ENCODE measurements around the gene MED13. TPM values are rescaled to one million over a fixed set of nuclear protein-coding genes. Genes with fewer than 3 reads are reported as not detected.

The MED13 gene
- polyA plus RNA-seq, 2 of the 4 experiments (the other 2 are of a cell fraction), result 14.1 to 64.1 TPM

DNA sequence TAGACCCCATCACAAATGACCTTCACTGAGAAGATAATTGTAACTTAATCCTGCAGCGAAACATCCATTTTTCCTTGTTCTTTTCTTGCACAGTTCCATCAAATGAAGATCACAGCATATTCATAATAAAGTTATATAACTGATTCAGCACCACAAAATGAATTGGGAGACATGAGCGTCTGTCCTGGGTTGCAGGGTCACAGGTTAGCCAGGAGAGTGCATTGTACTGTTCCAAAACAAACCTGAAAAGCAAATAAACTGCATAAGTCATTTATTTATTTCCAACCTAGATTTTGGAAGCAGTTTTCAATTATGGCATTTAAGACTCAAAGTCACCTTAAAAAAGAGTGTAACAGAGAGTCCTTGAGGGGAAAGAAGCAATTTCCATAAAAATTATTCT is 118.7 kb downstream of the MED13 start (continued):
- TF ChIP-seq NFE2L2 (conservative IDR thresholded peaks at IDR 0.05; ENCODE audit: low read length) (no peak), RARB (CRISPR knock-in tag; IDR thresholded peaks at IDR 0.05) (no peak)

DNA sequence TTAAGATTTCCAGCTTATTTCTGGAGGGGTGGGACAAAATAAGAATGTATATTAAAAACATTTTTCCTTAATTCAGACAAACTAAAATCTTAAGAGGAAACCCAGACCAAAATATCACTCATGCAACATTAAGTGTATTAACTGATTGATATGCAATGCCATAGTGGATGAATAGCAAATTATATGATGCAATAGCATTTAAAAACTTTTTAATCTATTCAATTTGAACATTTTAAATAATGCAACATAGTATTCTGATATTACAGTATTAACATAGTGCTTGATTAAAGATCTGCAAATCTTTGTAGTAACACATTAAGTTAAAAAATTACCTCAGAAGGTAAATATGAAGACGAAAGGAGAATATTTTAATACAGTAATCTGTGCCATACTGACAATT is 122.0 kb downstream of the MED13 start:
- Histone ChIP-seq H3K4me1 (0 out of 3 replicates have a peak, but pooled peaks cover 5% of the 10 kb centered on the region), H3K27ac (no peak overlapping the region), H3K9me3 (no peaks in the 10 kb centered on the region), H3K4me3 (no peak overlapping the region), H3K4me2 (no peak overlapping the region)
- TF ChIP-seq, protein P1, sequence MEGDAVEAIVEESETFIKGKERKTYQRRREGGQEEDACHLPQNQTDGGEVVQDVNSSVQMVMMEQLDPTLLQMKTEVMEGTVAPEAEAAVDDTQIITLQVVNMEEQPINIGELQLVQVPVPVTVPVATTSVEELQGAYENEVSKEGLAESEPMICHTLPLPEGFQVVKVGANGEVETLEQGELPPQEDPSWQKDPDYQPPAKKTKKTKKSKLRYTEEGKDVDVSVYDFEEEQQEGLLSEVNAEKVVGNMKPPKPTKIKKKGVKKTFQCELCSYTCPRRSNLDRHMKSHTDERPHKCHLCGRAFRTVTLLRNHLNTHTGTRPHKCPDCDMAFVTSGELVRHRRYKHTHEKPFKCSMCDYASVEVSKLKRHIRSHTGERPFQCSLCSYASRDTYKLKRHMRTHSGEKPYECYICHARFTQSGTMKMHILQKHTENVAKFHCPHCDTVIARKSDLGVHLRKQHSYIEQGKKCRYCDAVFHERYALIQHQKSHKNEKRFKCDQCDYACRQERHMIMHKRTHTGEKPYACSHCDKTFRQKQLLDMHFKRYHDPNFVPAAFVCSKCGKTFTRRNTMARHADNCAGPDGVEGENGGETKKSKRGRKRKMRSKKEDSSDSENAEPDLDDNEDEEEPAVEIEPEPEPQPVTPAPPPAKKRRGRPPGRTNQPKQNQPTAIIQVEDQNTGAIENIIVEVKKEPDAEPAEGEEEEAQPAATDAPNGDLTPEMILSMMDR (IDR thresholded peaks at IDR 0.05), result no peak
- TF ChIP-seq MYC (IDR thresholded peaks at IDR 0.05; ENCODE audit: borderline replicate concordance, low read length), result no peak
- TF ChIP-seq EHF (CRISPR knock-in tag; IDR thresholded peaks at IDR 0.05), result no peak
- no peak for TF ChIP-seq GATA3 (IDR thresholded peaks at IDR 0.05; ENCODE audit: borderline replicate concordance)
- TF ChIP-seq SREBF2 (IDR thresholded peaks at IDR 0.05), result no peak
- no peak for TF ChIP-seq CBX2 (IDR thresholded peaks at IDR 0.05; ENCODE audit: borderline replicate concordance, low read depth)
- TF ChIP-seq TP53 (CRISPR knock-in tag; IDR thresholded peaks at IDR 0.05), result no peak
- TF ChIP-seq RFX5 (IDR thresholded peaks at IDR 0.05), result no peak
- no peak for TF ChIP-seq KDM1A (IDR thresholded peaks at IDR 0.05; ENCODE audit: low read depth)
- CTCF ChIA-PET, result interaction anchor here (1.1 to 2.3 kb wide), 2 partner anchors 123 to 166 kb away, joined by 3 to 10 read pairs; no protein-coding TSS in a partner anchor
- DNase-seq (ENCODE audit: low read depth in 1 of 2, low spot score in 1 of 2) (no peak), ATAC-seq (no peak), FAIRE-seq (no peak)
- WGBS (ENCODE audit: missing lambda C conversion rate), result 93% methylated on average over 1 of the region's 1 CpG
- POLR2A ChIA-PET, result no interaction called here

- FAIRE-seq (no peak), DNase-seq (ENCODE audit: low read depth in 1 of 2, low spot score in 1 of 2) (no peak), ATAC-seq (no peak)
- Histone ChIP-seq H3K27ac (no peak overlapping the region), H3K4me3 (no peak overlapping the region), H3K9me3 (no peaks in the 10 kb centered on the region), H3K4me2 (no peak overlapping the region), H3K4me1 (0 out of 3 replicates have a peak, but pooled peaks cover 5% of the 10 kb centered on the region)
- POLR2A ChIA-PET, result no interaction called here
- 95% methylated on average over 2 of the region's 2 CpGs for WGBS (ENCODE audit: missing lambda C conversion rate)
- CTCF ChIA-PET, result interaction anchor here (0.6 to 2.3 kb wide), 4 partner anchors 38 to 168 kb away, joined by 3 to 10 read pairs (median 3); no protein-coding TSS in a partner anchor
- TF ChIP-seq BCL3 (IDR thresholded peaks at IDR 0.05), result no peak
- TF ChIP-seq, protein P2, sequence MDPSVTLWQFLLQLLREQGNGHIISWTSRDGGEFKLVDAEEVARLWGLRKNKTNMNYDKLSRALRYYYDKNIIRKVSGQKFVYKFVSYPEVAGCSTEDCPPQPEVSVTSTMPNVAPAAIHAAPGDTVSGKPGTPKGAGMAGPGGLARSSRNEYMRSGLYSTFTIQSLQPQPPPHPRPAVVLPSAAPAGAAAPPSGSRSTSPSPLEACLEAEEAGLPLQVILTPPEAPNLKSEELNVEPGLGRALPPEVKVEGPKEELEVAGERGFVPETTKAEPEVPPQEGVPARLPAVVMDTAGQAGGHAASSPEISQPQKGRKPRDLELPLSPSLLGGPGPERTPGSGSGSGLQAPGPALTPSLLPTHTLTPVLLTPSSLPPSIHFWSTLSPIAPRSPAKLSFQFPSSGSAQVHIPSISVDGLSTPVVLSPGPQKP (IDR thresholded peaks at IDR 0.05; ENCODE audit: low read depth, low read length), result no peak
- no peak for TF ChIP-seq SMC3 (IDR thresholded peaks at IDR 0.05)
- TF ChIP-seq, protein P3, sequence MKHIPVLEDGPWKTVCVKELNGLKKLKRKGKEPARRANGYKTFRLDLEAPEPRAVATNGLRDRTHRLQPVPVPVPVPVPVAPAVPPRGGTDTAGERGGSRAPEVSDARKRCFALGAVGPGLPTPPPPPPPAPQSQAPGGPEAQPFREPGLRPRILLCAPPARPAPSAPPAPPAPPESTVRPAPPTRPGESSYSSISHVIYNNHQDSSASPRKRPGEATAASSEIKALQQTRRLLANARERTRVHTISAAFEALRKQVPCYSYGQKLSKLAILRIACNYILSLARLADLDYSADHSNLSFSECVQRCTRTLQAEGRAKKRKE (CRISPR knock-in tag; IDR thresholded peaks at IDR 0.05; ENCODE audit: low read depth), result no peak
- no peak for TF ChIP-seq TP53 (CRISPR knock-in tag; IDR thresholded peaks at IDR 0.05)
- TF ChIP-seq CEBPB (IDR thresholded peaks at IDR 0.05), result no peak
- TF ChIP-seq ZNF302 (CRISPR knock-in tag; IDR thresholded peaks at IDR 0.05), result no peak
- TF ChIP-seq SREBF2 (IDR thresholded peaks at IDR 0.05), result no peak
- TF ChIP-seq KDM1A (IDR thresholded peaks at IDR 0.05; ENCODE audit: low read depth), result no peak
- no peak for TF ChIP-seq JUN (IDR thresholded peaks at IDR 0.05)
- no peak for TF ChIP-seq ZC3H11A (IDR thresholded peaks at IDR 0.05)
- TF ChIP-seq, protein P4, sequence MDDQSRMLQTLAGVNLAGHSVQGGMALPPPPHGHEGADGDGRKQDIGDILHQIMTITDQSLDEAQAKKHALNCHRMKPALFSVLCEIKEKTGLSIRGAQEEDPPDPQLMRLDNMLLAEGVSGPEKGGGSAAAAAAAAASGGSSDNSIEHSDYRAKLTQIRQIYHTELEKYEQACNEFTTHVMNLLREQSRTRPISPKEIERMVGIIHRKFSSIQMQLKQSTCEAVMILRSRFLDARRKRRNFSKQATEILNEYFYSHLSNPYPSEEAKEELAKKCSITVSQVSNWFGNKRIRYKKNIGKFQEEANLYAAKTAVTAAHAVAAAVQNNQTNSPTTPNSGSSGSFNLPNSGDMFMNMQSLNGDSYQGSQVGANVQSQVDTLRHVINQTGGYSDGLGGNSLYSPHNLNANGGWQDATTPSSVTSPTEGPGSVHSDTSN (IDR thresholded peaks at IDR 0.05), result no peak
- no peak for TF ChIP-seq FOSB (CRISPR knock-in tag; IDR thresholded peaks at IDR 0.05)
- no peak for TF ChIP-seq ZSCAN20 (CRISPR knock-in tag; IDR thresholded peaks at IDR 0.05)
- no peak for TF ChIP-seq NFE2L2 (conservative IDR thresholded peaks at IDR 0.05; ENCODE audit: low read length)
- TF ChIP-seq TFCP2L1 (CRISPR knock-in tag; IDR thresholded peaks at IDR 0.05), result no peak
- no peak for TF ChIP-seq CBX8 (IDR thresholded peaks at IDR 0.05)
- no peak for TF ChIP-seq EHMT2 (IDR thresholded peaks at IDR 0.05; ENCODE audit: low read depth)
- TF ChIP-seq, protein P5, sequence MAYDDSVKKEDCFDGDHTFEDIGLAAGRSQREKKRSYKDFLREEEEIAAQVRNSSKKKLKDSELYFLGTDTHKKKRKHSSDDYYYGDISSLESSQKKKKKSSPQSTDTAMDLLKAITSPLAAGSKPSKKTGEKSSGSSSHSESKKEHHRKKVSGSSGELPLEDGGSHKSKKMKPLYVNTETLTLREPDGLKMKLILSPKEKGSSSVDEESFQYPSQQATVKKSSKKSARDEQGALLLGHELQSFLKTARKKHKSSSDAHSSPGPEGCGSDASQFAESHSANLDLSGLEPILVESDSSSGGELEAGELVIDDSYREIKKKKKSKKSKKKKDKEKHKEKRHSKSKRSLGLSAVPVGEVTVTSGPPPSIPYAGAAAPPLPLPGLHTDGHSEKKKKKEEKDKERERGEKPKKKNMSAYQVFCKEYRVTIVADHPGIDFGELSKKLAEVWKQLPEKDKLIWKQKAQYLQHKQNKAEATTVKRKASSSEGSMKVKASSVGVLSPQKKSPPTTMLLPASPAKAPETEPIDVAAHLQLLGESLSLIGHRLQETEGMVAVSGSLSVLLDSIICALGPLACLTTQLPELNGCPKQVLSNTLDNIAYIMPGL (CRISPR knock-in tag; IDR thresholded peaks at IDR 0.05; ENCODE audit: borderline replicate concordance), result no peak
- TF ChIP-seq RARB (CRISPR knock-in tag; IDR thresholded peaks at IDR 0.05), result no peak
Observed at GRCh38 chr17:61942085-61942484, 123.0 kb downstream of the MED13 start.

Data from A549 (cell line).